Stimulated activated naive CD8-positive, alpha-beta T cell treated with anti-CD3 and anti-CD28 coated beads, Interleukin-15, amount 100 ng/mL, for 72 hours (primary cell): Measurements from ENCODE around the gene MEGF6.
A peak's percentile ranks its signal among the peaks of the same experiment; 100 is the strongest.

ENCODE experiments used
- ATAC-seq: fragments of 150-1000 bp; cut with Tn5 transposase; 2 replicates; pipeline ENCODE4 v1.10.0; 2021; ENCODE audit warnings: mild to moderate bottlenecking, moderate library complexity
- DNase-seq, 2 donors: peaks; one replicate each; pipeline ENCODE4 v3.0.0; 2021 to 2022
- H3K27ac Mint-ChIP-seq, 2 donors: one replicate each; pipeline ENCODE4 v1.8.0; 2022; ENCODE audit warnings: mild to moderate bottlenecking in 2 of 2, mixed read lengths in 2 of 2, moderate library complexity in 2 of 2
- H3K27me3 Mint-ChIP-seq: one replicate; pipeline ENCODE4 v1.8.0; 2022; ENCODE audit warnings: mixed read lengths
- H3K4me1 Mint-ChIP-seq: one replicate; pipeline ENCODE4 v1.8.0; 2022; ENCODE audit warnings: mild to moderate bottlenecking, mixed read lengths
- H3K4me3 Mint-ChIP-seq, 2 donors: one replicate each; pipeline ENCODE4 v1.8.0; 2022; ENCODE audit warnings: mild to moderate bottlenecking in 2 of 2, mixed read lengths in 2 of 2, moderate library complexity in 1 of 2
- H3K9me3 Mint-ChIP-seq, 2 donors: one replicate each; pipeline ENCODE4 v1.8.0; 2022; ENCODE audit warnings: mixed read lengths in 2 of 2

Gene MEGF6

DNA sequence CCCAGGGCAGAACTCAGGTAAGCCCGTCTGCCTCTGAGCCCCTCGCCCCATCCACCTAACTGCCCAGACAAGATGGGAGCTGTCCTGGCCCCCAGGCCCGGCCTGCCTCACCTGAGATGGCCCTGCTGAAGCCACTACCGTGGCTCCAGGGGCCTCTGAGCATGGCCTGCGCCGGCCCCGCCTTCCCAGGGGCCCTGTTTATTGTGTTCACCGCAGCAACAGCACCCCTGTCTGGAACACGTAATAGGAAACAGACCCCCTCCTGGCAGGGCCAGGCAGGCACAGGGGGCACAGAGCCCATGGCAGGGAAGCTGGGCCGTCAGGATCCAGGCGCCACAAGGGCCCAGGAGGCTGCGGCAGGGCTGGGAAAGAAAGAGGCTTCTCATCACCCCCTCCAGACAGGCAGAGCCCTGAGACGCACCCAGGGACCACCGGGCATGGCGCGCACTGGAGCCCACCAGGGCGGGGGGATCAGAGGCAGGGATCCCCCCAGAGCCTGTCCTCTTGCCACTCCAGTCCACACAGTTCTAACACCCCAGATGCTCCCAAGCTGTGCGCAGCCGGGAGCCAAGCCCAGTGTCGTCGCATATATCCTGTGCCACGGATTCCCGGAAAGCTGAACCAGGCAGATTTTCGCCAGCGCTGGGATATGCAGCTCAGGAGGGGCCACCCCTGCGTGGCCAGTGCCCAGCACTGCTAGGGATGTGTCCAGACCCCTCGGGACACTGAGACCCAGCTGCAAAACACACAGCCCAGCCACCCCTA is 94.2 kb downstream of the MEGF6 start:
- Mint-ChIP-seq H3K4me1 (no peaks in the 10 kb centered on the region), H3K27me3 (no peaks in the 10 kb centered on the region), H3K9me3 (no peaks in the 10 kb centered on the region), H3K27ac (no peak overlapping the region), H3K4me3 (no peak overlapping the region)
- DNase-seq (no peak), ATAC-seq (no peak)

DNA sequence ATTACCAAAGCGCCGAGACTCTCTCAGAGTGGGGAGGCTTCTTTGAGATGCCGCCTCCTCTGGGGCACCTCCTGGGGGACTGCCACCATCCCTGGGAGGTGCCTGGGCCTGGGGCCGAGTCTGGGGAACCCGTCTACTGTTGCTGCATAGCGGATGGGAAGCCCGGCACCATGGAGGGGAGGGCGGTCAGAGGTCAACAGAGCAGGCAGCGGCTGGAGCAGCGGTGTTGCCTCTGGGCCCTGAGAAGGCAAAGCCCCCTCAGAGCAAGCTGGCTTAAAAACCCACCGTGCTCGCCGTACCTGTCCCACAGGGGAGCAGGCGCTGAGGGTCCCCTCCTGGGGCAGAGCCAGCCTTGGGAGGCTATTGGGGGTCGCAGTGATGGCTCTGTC is 94.8 kb downstream of the MEGF6 start:
- ATAC-seq: no peak
- no peak for DNase-seq
- no peaks in the 10 kb centered on the region for H3K27me3 Mint-ChIP-seq
- no peak overlapping the region for H3K27ac Mint-ChIP-seq
- no peaks in the 10 kb centered on the region for H3K4me1 Mint-ChIP-seq
- no peaks in the 10 kb centered on the region for H3K9me3 Mint-ChIP-seq
- H3K4me3 Mint-ChIP-seq: no peak overlapping the region

DNA sequence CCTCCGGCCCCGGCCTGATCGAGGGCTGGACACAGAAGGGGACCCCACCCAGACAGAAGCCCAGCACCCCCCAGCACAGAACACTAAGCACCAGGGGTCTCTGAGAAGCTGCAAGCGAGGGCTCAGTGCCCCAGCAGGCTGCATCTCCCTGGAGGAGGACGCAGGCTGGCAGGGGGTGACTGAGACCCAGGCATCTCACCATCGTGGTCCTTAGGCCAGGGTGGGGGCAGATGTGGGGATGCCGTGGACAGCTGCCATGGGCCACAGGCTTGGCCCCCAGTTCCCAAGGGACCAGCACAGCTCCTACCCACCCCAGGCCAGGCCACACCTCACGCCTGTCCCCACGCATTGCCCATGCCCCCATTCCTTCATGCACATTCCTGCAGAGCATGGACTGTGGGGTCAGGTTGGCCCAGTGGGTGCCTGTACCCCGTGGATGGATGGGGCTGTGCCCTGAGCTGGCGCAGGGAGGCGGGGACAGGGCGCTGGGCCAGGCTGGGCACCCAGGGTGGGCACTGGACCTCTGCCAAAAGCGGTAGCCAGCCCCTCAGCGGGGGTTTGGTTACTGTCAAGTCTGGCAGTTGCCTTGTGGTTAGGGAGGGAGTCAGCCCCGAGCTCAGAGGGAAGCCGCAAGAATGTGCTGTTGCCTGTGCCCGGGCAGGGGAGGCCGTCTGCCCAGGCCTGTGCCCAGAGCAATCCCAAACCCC is 95.4 kb downstream of the MEGF6 start:
- H3K9me3 Mint-ChIP-seq: no peaks in the 10 kb centered on the region
- H3K4me3 Mint-ChIP-seq: no peak overlapping the region
- no peaks in the 10 kb centered on the region for H3K4me1 Mint-ChIP-seq
- no peak overlapping the region for H3K27ac Mint-ChIP-seq
- H3K27me3 Mint-ChIP-seq: no peaks in the 10 kb centered on the region
- ATAC-seq (no peak), DNase-seq (no peak)

- H3K4me1 Mint-ChIP-seq: no peaks in the 10 kb centered on the region
- DNase-seq: no peak
- ATAC-seq: no peak
- H3K27ac Mint-ChIP-seq: peak overlapping the region in 1 of 2 donors; percentile 13
- H3K4me3 Mint-ChIP-seq: no peak overlapping the region
- H3K9me3 Mint-ChIP-seq: no peaks in the 10 kb centered on the region
- no peaks in the 10 kb centered on the region for H3K27me3 Mint-ChIP-seq
Observed at GRCh38 chr1:3515272-3515671, 96.0 kb downstream of the MEGF6 start.

GRCh38 chr1:3514404-3514803 is 96.9 kb downstream of the MEGF6 start:
- no peak overlapping the region for H3K4me3 Mint-ChIP-seq
- ATAC-seq: peak; percentile 21
- H3K27me3 Mint-ChIP-seq: no peaks in the 10 kb centered on the region
- H3K27ac Mint-ChIP-seq: no peak overlapping the region
- DNase-seq: no peak
- no peaks in the 10 kb centered on the region for H3K9me3 Mint-ChIP-seq
- H3K4me1 Mint-ChIP-seq: no peaks in the 10 kb centered on the region

DNA sequence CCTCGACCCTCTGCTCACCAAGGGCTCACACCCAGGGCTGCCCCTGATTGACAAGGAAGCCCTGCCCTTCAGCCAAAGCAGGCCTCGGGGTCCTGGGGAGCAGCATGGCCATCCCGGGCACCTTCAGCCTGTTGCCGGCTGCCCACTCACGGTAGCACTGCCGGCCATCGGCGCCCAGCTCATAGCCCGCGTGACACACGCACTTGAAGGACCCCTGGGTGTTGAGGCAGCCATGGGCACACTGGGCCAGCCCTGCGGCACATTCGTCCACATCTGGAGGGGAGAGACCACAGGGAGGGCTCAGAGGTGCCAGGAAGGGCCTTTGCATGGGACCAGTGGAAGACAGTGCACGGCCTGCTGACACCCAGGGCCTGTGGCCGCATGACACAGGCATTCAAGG is 99.5 kb downstream of the MEGF6 start:
- Mint-ChIP-seq H3K27ac (no peak overlapping the region), H3K27me3 (no peaks in the 10 kb centered on the region), H3K4me3 (no peak overlapping the region), H3K9me3 (no peaks in the 10 kb centered on the region), H3K4me1 (no peaks in the 10 kb centered on the region)
- DNase-seq (no peak), ATAC-seq (no peak)

DNA sequence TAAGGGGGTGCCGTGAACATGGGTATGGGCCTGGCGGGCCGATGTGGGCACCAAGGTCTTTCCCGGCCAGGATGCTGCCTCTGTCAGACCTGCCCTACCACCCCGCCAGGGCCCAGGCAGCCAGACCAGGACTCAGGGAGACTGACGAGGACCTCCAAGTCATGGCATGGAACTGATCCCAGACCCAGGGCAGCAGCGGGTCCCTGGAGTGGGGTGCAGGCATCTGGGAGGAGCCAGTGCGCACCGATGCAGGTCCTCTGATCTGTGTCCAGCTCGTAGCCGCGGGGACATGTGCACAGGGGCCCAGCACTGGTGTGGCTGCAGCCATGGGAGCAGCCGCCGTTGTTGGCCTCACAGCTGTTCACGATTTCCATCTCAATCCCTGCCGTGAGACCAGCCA is 100.0 kb downstream of the MEGF6 start:
- no peak for DNase-seq
- no peaks in the 10 kb centered on the region for H3K27me3 Mint-ChIP-seq
- H3K4me3 Mint-ChIP-seq: no peak overlapping the region
- ATAC-seq: no peak
- H3K27ac Mint-ChIP-seq: no peak overlapping the region
- H3K4me1 Mint-ChIP-seq: no peaks in the 10 kb centered on the region
- no peaks in the 10 kb centered on the region for H3K9me3 Mint-ChIP-seq

GRCh38 chr1:3510956-3511250 is 100.4 kb downstream of the MEGF6 start:
- no peak overlapping the region for H3K27ac Mint-ChIP-seq
- ATAC-seq (no peak), DNase-seq (no peak)
- no peaks in the 10 kb centered on the region for H3K27me3 Mint-ChIP-seq
- no peaks in the 10 kb centered on the region for H3K9me3 Mint-ChIP-seq
- H3K4me3 Mint-ChIP-seq: no peak overlapping the region
- H3K4me1 Mint-ChIP-seq: no peaks in the 10 kb centered on the region

- DNase-seq (no peak), ATAC-seq (no peak)
- peak overlapping the region in 1 of 2 donors; percentile 45 for H3K27ac Mint-ChIP-seq
- H3K4me3 Mint-ChIP-seq: no peak overlapping the region
- no peaks in the 10 kb centered on the region for H3K27me3 Mint-ChIP-seq
- H3K9me3 Mint-ChIP-seq: no peaks in the 10 kb centered on the region
- H3K4me1 Mint-ChIP-seq: no peaks in the 10 kb centered on the region
Observed at GRCh38 chr1:3510136-3510955, 101.0 kb downstream of the MEGF6 start.

- H3K27me3 Mint-ChIP-seq: no peaks in the 10 kb centered on the region
- no peak for ATAC-seq
- no peaks in the 10 kb centered on the region for H3K4me1 Mint-ChIP-seq
- H3K27ac Mint-ChIP-seq: no peak overlapping the region
- H3K4me3 Mint-ChIP-seq: no peak overlapping the region
- H3K9me3 Mint-ChIP-seq: no peaks in the 10 kb centered on the region
- DNase-seq: no peak
Observed at GRCh38 chr1:3509721-3510120, 101.6 kb downstream of the MEGF6 start.

DNA sequence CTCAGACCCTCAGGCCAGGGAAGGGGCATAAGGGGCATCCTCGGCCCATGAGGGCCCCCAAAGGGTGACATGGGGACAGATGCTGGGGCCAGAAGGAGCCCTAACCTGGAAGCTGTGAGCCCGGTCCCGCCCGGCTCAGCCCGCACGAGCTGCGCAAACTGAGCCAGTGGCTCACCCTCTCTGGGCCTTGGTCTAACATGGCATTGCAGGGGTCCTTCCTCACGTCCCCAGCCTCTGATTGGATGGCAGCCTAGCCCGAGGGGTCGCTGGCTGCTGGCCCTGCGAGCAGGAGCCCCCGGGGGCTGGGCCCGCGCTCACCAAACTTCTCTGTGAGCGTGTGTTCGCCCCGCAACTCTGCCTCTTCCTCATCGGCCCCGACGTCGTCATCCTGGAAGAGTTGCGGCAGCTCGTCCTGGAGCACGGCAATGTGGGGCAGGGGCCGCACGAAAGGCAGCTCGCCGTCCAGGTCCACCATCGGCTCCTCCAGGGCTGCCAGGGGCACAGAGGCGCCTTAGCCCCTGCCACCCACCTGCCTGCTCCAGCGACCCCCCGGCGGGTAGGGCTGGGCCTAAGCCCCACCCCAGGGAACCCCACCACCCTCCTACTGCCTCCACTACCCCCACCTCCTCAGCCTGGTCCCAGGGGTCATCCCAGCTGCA is 102.4 kb downstream of the MEGF6 start:
- no peak overlapping the region for H3K4me3 Mint-ChIP-seq
- H3K4me1 Mint-ChIP-seq: no peaks in the 10 kb centered on the region
- no peaks in the 10 kb centered on the region for H3K9me3 Mint-ChIP-seq
- ATAC-seq (peak; percentile 36), DNase-seq (no peak)
- H3K27me3 Mint-ChIP-seq: no peaks in the 10 kb centered on the region
- H3K27ac Mint-ChIP-seq: no peak overlapping the region

DNA sequence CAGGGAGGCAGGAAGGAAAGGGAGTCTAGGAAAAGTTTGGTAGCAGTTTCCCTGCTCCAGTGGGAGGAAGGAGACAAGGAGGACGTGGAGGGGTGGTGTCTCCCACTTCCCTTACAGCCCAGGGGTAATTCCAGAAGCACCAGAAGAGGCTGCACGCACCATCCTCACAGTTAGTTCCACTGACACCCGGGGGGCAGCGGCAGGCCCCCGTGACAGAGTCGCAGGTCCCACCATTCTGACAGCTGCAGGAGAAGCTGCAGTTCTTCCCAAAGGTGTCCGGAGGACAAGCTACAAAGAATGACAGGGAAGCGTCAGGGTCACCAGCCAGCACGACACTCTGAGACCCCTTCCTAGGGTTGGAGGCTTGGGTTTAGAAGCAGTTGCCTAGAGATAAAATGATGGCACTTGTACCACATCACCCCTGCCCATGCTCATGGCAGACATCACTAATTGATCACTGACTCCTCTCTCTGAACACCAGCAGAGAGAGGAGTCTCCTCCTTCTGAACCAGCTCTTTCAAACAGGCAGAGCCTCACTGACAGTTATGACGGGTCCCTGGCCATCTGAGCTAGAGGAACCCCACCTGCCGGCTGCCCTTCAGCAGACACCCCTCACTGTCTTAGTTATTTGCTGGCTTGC is 103.6 kb downstream of the MEGF6 start:
- Mint-ChIP-seq H3K9me3 (no peaks in the 10 kb centered on the region), H3K4me3 (no peak overlapping the region), H3K27me3 (no peaks in the 10 kb centered on the region), H3K4me1 (no peaks in the 10 kb centered on the region), H3K27ac (no peak overlapping the region)
- no peak for ATAC-seq
- no peak for DNase-seq

DNA sequence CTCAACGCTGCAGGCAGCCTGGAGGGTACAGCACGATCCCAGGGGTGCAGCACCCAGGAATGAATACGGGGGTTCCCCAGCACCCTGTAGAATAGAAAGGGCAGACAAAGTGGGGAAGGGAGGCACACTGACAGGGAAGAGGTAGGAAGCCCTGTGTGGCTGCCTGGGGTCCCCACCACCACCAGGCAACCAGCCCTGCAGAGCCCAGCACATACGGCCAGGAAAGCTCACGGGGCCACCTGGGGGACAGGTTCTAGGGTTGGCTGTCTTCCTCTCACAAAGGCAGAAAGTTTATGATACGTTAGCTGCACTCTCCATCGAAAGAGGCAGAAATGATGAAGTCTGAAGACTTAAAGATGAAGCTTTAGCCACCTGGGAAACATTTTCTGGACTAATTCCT is 104.4 kb downstream of the MEGF6 start:
- ATAC-seq (no peak), DNase-seq (no peak)
- Mint-ChIP-seq H3K4me3 (no peak overlapping the region), H3K27me3 (no peaks in the 10 kb centered on the region), H3K27ac (peak overlapping the region in 1 of 2 donors; percentile 59), H3K9me3 (no peaks in the 10 kb centered on the region), H3K4me1 (no peaks in the 10 kb centered on the region)

- H3K4me3 Mint-ChIP-seq: no peak overlapping the region
Observed at GRCh38 chr1:3506041-3506440, 105.3 kb downstream of the MEGF6 start.

GRCh38 chr1:3505161-3505560 is 106.1 kb downstream of the MEGF6 start:
- H3K9me3 Mint-ChIP-seq: no peaks in the 10 kb centered on the region
- ATAC-seq: no peak
- H3K4me3 Mint-ChIP-seq: no peak overlapping the region
- no peaks in the 10 kb centered on the region for H3K4me1 Mint-ChIP-seq
- no peaks in the 10 kb centered on the region for H3K27me3 Mint-ChIP-seq
- no peak for DNase-seq
- no peak overlapping the region for H3K27ac Mint-ChIP-seq

More at GRCh38 chr1:3506041-3506440, 105.3 kb downstream of the MEGF6 start:
- Mint-ChIP-seq H3K9me3 (no peaks in the 10 kb centered on the region), H3K27ac (no peak overlapping the region), H3K4me1 (no peaks in the 10 kb centered on the region), H3K27me3 (no peaks in the 10 kb centered on the region)
- DNase-seq (no peak), ATAC-seq (no peak)
